Adrenal gland (tissue), 12 donors: ENCODE results near the gene KIRREL2. TPM values are rescaled to one million over a fixed set of nuclear protein-coding genes. Genes with fewer than 3 reads are reported as not detected.
"Not testable (repeated sequence)": the region's sequence is repeated elsewhere in the genome, so short reads cannot be mapped to it uniquely, and the experiment has no call there.

Experiments
- DNase-seq, 7 donors: peaks; one replicate each; pipeline ENCODE4 v3.0.0-alpha.2; 2019 to 2020
- H3K27ac ChIP-seq, 5 donors: fragments of 200-600 bp; sonication (generic) in 4 of 5; 1 replicate in 3 of 5; 2 replicates in 2 of 5; pipeline versions ENCODE4 v1.5.1 to v1.8.0; 2016 to 2020; ENCODE audit warnings: mild to moderate bottlenecking in 1 of 5
- H3K27me3 ChIP-seq: fragments of 200-600 bp; 2 replicates; pipeline ENCODE4 v1.8.0; 2021
- H3K36me3 ChIP-seq, 2 donors: fragments of 200-600 bp; replicated peaks in 1 of 2; 1 replicate in 1 of 2; 2 replicates in 1 of 2; pipeline versions ENCODE4 v1.5.1 to v1.8.0; 2018 to 2022
- H3K4me1 ChIP-seq, 2 donors: fragments of 200-600 bp; replicated peaks in 1 of 2; 1 replicate in 1 of 2; 2 replicates in 1 of 2; pipeline versions ENCODE4 v1.5.1 to v1.8.0; 2018 to 2021
- H3K4me3 ChIP-seq, 4 donors: fragments of 200-600 bp; sonication (generic) in 3 of 4; one replicate each; pipeline ENCODE4 v1.5.1; 2016 to 2018
- H3K9me3 ChIP-seq, 3 donors: fragments of 200-600 bp; sonication (generic) in 1 of 3; replicated peaks in 1 of 3; 1 replicate in 2 of 3; 2 replicates in 1 of 3; pipeline versions ENCODE4 v1.5.1 to v1.8.0; 2016 to 2021
- POLR2A ChIP-seq, 2 donors: fragments of 450-650 bp; IDR thresholded peaks; one replicate each; pipeline ENCODE4 v1.6.1; 2017; ENCODE audit warnings: antibody characterized with exemption in 2 of 2, mild to moderate bottlenecking in 2 of 2, moderate library complexity in 1 of 2
- WGBS, 4 donors: extraction: QIAGEN DNeasy Blood & Tissue Kit in 2 of 4; methylation state at CpG; one replicate each; pipeline versions ENCODE4 v1.1.5 to v1.1.7; 2013 to 2017; 5-methylcytosine and 5-hydroxymethylcytosine counted together
- intact Hi-C, 2 donors: fragments of 100-400 bp; cut with DNase I; formaldehyde crosslinking; loops; one replicate each; pipeline versions ENCODE4 v1.14.1 to v1.15.0; 2022 to 2023
- polyA plus RNA-seq, 3 donors: library from polyadenylated mRNA; stranded (reverse); fragments of 200-250 nt in 2 of 3; fragments of 350-450 nt in 1 of 3; fragmentation: Illumina TruSeq in 1 of 3; extraction: RNeasy Lipid Tissue Mini Kit (QIAGEN cat#74804) in 1 of 3; gene quantifications; one replicate each; pipeline ENCODE4 v1.2.3, GENCODE V29; 2013 to 2014
- total RNA-seq, 9 donors: library from RNA; depleted of rRNA in 4 of 9; stranded (reverse); fragments of >200 nt in 4 of 9; fragments of 120-200 nt in 1 of 9; fragmentation: NEBNext Ultra II Directional in 1 of 9; extraction: Animal tissue kit (Norgen Biotek cat#: 25700) in 1 of 9; gene quantifications; one replicate each; pipeline versions ENCODE4 v1.1.0 to v1.2.4, GENCODE V29; 2013 to 2023
- TF ChIP-seq, protein P1 (sequence below), 6 experiments: fragments of 450-650 bp in 4 of 6; fragments of 200-600 bp in 2 of 6; sonication (generic) in 1 of 6; IDR thresholded peaks; 1 replicate in 5 of 6; 2 replicates in 1 of 6; pipeline versions ENCODE4 v1.5.1 to v1.8.0; 2016 to 2021; ENCODE audit warnings: antibody characterized with exemption in 6 of 6, mild to moderate bottlenecking in 2 of 6, moderate library complexity in 1 of 6
- donor health status: healthy with polysubstance abuse.
- donor health status: Bipolar disorder and iron deficiency.
- donor health status: DM: yes; HTN: yes; CAD: no.
- donor health status: DM: no; HTN: no; CAD: no.
- donor health status: DM: no; HTN: no; CAD: no.
- donor health status: DM: yes; HTN: yes; CAD: no.

The KIRREL2 gene
- total and polyA plus RNA-seq, 12 donors, result 0.03 to 0.32 (median 0.14) TPM; not detected in 5

GRCh38 chr19:35868172-35868822 lies 11.6 kb downstream of the KIRREL2 start, which contains the start of gene APLP1:
TSS of gene APLP1 (plus strand) at chr19:35868574. CDS start at chr19:35868637, 63 bp downstream.
- intact Hi-C loops, result no loop called here
- Histone ChIP-seq H3K36me3 (no peaks in the 10 kb centered on the region), H3K27me3 (peaks cover 11% of the 10 kb centered on the region), H3K27ac (no peak within 1 kb of the TSS), H3K4me3 (peak within 1 kb of the TSS in 2 of 4 donors; percentile 11 to 68), H3K4me1 (peaks cover 4 to 5% of the 10 kb centered on the region in 2 donors), H3K9me3 (no peaks in the 10 kb centered on the region)
- peak; percentile 32 to 79 (median 63) for DNase-seq
- TF ChIP-seq POLR2A (IDR thresholded peaks at IDR 0.05), result no peak
- TF ChIP-seq, protein P1, sequence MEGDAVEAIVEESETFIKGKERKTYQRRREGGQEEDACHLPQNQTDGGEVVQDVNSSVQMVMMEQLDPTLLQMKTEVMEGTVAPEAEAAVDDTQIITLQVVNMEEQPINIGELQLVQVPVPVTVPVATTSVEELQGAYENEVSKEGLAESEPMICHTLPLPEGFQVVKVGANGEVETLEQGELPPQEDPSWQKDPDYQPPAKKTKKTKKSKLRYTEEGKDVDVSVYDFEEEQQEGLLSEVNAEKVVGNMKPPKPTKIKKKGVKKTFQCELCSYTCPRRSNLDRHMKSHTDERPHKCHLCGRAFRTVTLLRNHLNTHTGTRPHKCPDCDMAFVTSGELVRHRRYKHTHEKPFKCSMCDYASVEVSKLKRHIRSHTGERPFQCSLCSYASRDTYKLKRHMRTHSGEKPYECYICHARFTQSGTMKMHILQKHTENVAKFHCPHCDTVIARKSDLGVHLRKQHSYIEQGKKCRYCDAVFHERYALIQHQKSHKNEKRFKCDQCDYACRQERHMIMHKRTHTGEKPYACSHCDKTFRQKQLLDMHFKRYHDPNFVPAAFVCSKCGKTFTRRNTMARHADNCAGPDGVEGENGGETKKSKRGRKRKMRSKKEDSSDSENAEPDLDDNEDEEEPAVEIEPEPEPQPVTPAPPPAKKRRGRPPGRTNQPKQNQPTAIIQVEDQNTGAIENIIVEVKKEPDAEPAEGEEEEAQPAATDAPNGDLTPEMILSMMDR (IDR thresholded peaks at IDR 0.05), result no peak
- 1 to 20% (median 6%) methylated on average over 1 to 60 of the region's 60 CpGs for WGBS, 4 donors

DNA sequence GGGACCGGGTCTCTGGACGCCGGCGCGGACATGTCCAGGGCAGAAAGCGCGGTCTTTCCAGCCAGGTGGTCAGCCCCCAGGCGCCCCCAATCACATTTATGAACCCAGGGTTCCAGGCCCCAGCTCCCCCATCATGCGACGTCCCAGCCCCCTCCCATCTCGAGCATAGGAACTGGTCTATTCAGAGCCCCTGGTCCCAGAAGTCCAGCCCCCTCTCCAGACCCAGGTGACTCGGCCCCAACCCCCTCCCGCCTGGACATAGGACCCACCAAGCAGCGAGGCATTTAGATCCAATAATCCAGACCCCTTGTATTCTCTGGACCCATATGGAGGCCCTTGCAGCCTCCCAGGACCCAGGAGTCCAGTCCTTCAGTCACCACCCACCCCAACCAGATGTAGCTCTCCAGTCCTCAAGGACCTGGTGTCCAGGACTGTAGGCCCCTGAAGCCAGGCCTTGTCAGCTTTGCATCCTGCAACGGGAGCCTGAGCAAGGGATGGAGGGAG lies 12.2 kb downstream of the KIRREL2 start:
- Histone ChIP-seq H3K4me1 (peaks cover 4 to 5% of the 10 kb centered on the region in 2 donors), H3K27me3 (peaks cover 11% of the 10 kb centered on the region), H3K9me3 (no peaks in the 10 kb centered on the region), H3K4me3 (peak overlapping the region in 2 of 4 donors; percentile 11 to 68), H3K27ac (no peak overlapping the region), H3K36me3 (no peaks in the 10 kb centered on the region)
- TF ChIP-seq, protein P1 (IDR thresholded peaks at IDR 0.05), result no peak
- no peak for TF ChIP-seq POLR2A (IDR thresholded peaks at IDR 0.05)
- 0 to 6% (median 4%) methylated on average over 1 to 15 of the region's 15 CpGs for WGBS, 4 donors
- intact Hi-C loops, result no loop called here
- no peak for DNase-seq

DNA sequence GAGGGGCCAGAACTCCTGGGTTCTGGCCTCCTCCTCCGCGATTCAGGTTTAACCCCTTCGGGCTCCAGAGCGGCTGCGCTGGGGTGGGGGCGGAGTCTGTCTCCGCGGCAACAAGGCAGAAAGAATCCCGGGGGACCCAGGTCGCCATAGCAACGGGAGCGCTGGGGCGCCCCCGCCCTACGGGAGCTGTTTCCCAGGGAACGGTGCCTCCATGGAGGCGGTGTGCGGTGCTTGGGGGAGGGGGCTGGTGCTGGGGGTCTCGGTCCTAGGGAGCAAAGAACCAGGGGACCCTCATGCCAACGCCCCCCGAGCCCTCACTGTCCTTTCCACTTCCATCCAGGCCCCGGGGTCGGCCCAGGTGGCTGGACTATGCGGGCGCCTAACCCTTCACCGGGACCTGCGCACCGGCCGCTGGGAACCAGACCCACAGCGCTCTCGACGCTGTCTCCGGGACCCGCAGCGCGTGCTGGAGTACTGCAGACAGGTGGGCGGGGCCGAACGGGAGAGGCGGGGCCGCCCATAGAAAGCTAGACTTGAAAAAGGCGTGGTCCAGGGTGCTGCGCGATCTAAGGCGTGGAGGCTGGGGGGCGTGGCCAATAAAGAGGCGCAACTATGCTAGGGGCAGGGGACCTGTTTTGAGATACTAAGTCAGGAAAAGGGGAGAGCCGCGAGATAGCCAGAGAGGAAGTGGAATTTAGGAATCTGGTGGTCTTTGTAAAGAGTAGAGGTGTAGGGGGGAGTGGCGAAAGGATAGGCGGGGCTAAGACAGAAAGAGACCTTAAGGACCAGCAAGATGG lies 12.8 kb downstream of the KIRREL2 start:
- Histone ChIP-seq H3K27ac (no peak overlapping the region), H3K4me1 (peaks cover 4 to 5% of the 10 kb centered on the region in 2 donors), H3K27me3 (peaks cover 11% of the 10 kb centered on the region), H3K36me3 (no peaks in the 10 kb centered on the region), H3K4me3 (no peak overlapping the region), H3K9me3 (no peaks in the 10 kb centered on the region)
- peak; percentile 45 to 87 (median 53) for DNase-seq
- intact Hi-C loops, result no loop called here
- WGBS, 4 donors, result 2 to 4% (median 3%) methylated on average over 35 to 51 of the region's 51 CpGs
- TF ChIP-seq, protein P1 (IDR thresholded peaks at IDR 0.05), result no peak
- no peak for TF ChIP-seq POLR2A (IDR thresholded peaks at IDR 0.05)

GRCh38 chr19:35870124-35870736 lies 13.5 kb downstream of the KIRREL2 start:
- H3K9me3 ChIP-seq, H3K4me3 ChIP-seq, H3K27ac ChIP-seq, H3K36me3 ChIP-seq, H3K4me1 ChIP-seq, intact Hi-C loops, DNase-seq: not testable (repeated sequence)
- 37 to 44% (median 38%) methylated on average over 26 of the region's 26 CpGs for WGBS, 4 donors
- H3K27me3 ChIP-seq, result peaks cover 11% of the 10 kb centered on the region
